Spleen (tissue), 7 donors: ENCODE data around the gene SMC2.

Experiments
- CTCF ChIP-seq, 11 experiments: fragments of 200-600 bp in 7 of 11; fragments of 450-650 bp in 4 of 11; sonication (generic) in 4 of 11; IDR thresholded peaks in 8 of 11; conservative IDR thresholded peaks in 3 of 11; 1 replicate in 7 of 11; 2 replicates in 4 of 11; pipeline versions ENCODE4 v1.4.0 to v1.8.0; 2016 to 2021; ENCODE audit warnings: antibody characterized with exemption in 11 of 11, inconsistent platforms in 4 of 11, mild to moderate bottlenecking in 1 of 11
- POLR2AphosphoS5 ChIP-seq, 3 donors: sonication (generic); formaldehyde crosslinking; IDR thresholded peaks; one replicate each; pipeline ENCODE4 v1.5.1; 2017; ENCODE audit warnings: antibody characterized with exemption in 3 of 3
- donor health status: DM: no; HTN: no; CAD: no; lungs with moderate emphysema.
- donor health status: DM: no; HTN: no; CAD: no.
- donor health status: DM: no; HTN: no; CAD: no.

GRCh38 chr9:104092192-104092591, 1.9 kb upstream of the SMC2 start:
- no peak for TF ChIP-seq CTCF (IDR thresholded peaks at IDR 0.05 in 8 of 11, conservative IDR thresholded peaks at IDR 0.05 in 3 of 11)
- TF ChIP-seq POLR2AphosphoS5 (IDR thresholded peaks at IDR 0.05) = no peak
